Measurements from ENCODE around the gene CPA1.

DNA sequence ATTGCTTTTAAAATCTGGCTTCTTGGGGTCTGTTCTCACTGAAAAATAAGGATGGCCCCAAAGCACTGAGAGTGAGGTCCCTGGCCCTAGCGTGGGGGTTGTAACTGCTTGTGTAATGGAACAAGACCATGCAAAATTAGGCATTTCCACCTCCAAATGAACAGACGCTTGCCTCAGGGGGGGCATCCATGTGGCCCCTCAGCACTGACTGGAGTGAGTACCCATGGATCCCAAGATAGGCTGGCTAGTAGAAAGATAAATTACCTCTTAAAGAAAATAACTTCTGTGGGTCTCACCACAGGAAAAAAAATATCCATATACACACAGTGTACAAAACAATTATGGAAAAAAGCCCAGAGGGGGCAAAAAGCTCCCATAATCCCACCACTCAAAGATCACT, 15.2 kb upstream of the CPA1 start:
- TF ChIP-seq CTCF (IDR thresholded peaks at IDR 0.05 in 2 of 3, conservative IDR thresholded peaks at IDR 0.05 in 1 of 3; ENCODE audit: insufficient read depth in 2 of 3, low read depth in 1 of 3, low read length in 3 of 3) (no peak), ZNF24 (IDR thresholded peaks at IDR 0.05) (no peak), ZNF274 (IDR thresholded peaks at IDR 0.05; ENCODE audit: borderline replicate concordance, low read depth, low read length) (no peak), PHTF2 (CRISPR knock-in tag; IDR thresholded peaks at IDR 0.05) (no peak), EP300 (IDR thresholded peaks at IDR 0.05; ENCODE audit: low read length) (no peak), KDM1A (IDR thresholded peaks at IDR 0.05) (no peak), RBFOX2 (IDR thresholded peaks at IDR 0.05; ENCODE audit: low read depth, low read length) (no peak), YY1 (IDR thresholded peaks at IDR 0.05; ENCODE audit: borderline replicate concordance in 1 of 3, control insufficient read depth in 1 of 3, extremely low read depth in 1 of 3, insufficient read depth in 3 of 3, insufficient read length in 1 of 3, insufficient replicate concordance in 2 of 3, low read depth in 1 of 3, low read length in 2 of 3) (no peak), MXI1 (IDR thresholded peaks at IDR 0.05; ENCODE audit: low read depth, low read length) (no peak), FOS (IDR thresholded peaks at IDR 0.05; ENCODE audit: extremely low read depth, insufficient read length) (no peak), BACH1 (tag; IDR thresholded peaks at IDR 0.05) (no peak), GATAD2A (IDR thresholded peaks at IDR 0.05) (no peak), ZBTB7A (IDR thresholded peaks at IDR 0.05; ENCODE audit: borderline replicate concordance, control insufficient read depth, low read depth, low read length) (no peak)
- TF ChIP-seq, protein P1, sequence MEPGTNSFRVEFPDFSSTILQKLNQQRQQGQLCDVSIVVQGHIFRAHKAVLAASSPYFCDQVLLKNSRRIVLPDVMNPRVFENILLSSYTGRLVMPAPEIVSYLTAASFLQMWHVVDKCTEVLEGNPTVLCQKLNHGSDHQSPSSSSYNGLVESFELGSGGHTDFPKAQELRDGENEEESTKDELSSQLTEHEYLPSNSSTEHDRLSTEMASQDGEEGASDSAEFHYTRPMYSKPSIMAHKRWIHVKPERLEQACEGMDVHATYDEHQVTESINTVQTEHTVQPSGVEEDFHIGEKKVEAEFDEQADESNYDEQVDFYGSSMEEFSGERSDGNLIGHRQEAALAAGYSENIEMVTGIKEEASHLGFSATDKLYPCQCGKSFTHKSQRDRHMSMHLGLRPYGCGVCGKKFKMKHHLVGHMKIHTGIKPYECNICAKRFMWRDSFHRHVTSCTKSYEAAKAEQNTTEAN (CRISPR knock-in tag; IDR thresholded peaks at IDR 0.05), result no peak

All from K562 (cell line).